Endodermal cell (in vitro differentiated cells): ENCODE measurements around the gene NKPD1. TPM values are rescaled to one million over a fixed set of nuclear protein-coding genes. Genes with fewer than 3 reads are reported as not detected.
"Not testable (repeated sequence)": the region's sequence is repeated elsewhere in the genome, so short reads cannot be mapped to it uniquely, and the experiment has no call there.

Experiments used
- DNase-seq: peaks from one replicate; pipeline ENCODE4 v3.0.0-alpha.2; 2017
- H3K27ac ChIP-seq: 2 replicates; pipeline ENCODE4 v1.5.1; 2013; ENCODE audit warnings: mild to moderate bottlenecking, low read depth, low read length, moderate library complexity
- H3K27me3 ChIP-seq: 2 replicates; pipeline ENCODE4 v1.6.1; 2013; ENCODE audit warnings: mild to moderate bottlenecking, low read length, moderate library complexity; ENCODE audit not compliant: insufficient read depth, control insufficient read depth, poor library complexity, severe bottlenecking
- H3K36me3 ChIP-seq: 2 replicates; pipeline ENCODE4 v1.7.0; 2013; ENCODE audit warnings: mild to moderate bottlenecking, low read length, moderate library complexity; ENCODE audit not compliant: control insufficient read depth, insufficient read depth
- H3K4me1 ChIP-seq: one replicate; pipeline ENCODE4 v1.7.0; 2013; ENCODE audit warnings: low read length; ENCODE audit not compliant: control insufficient read depth, insufficient read depth
- H3K4me3 ChIP-seq: 2 replicates; pipeline ENCODE4 v1.5.1; 2013; ENCODE audit warnings: mild to moderate bottlenecking, low read length, moderate library complexity
- H3K9ac ChIP-seq: 2 replicates; pipeline ENCODE4 v1.6.1; 2013; ENCODE audit warnings: mild to moderate bottlenecking, low read length, moderate library complexity; ENCODE audit not compliant: poor library complexity, severe bottlenecking; ENCODE audit errors: extremely low read depth
- H3K9me3 ChIP-seq: 2 replicates; pipeline ENCODE4 v1.6.1; 2013; ENCODE audit warnings: mild to moderate bottlenecking, low read length, moderate library complexity; ENCODE audit not compliant: control insufficient read depth
- H3K27ac Mint-ChIP-seq: 2 replicates; pipeline ENCODE4 v1.8.0; 2020; ENCODE audit warnings: mixed read lengths
- H3K27me3 Mint-ChIP-seq: 2 replicates; pipeline ENCODE4 v1.8.0; 2021; ENCODE audit warnings: mild to moderate bottlenecking, mixed read lengths; ENCODE audit not compliant: insufficient read depth
- H3K36me3 Mint-ChIP-seq: 2 replicates; pipeline ENCODE4 v1.8.0; 2020; ENCODE audit warnings: low read depth, mixed read lengths
- H3K4me1 Mint-ChIP-seq: 2 replicates; pipeline ENCODE4 v1.8.0; 2020; ENCODE audit warnings: mixed read lengths
- H3K4me3 Mint-ChIP-seq: 2 replicates; pipeline ENCODE4 v1.8.0; 2020; ENCODE audit warnings: mild to moderate bottlenecking, moderate library complexity, mixed read lengths
- H3K9me3 Mint-ChIP-seq: 2 replicates; pipeline ENCODE4 v1.8.0; 2020; ENCODE audit warnings: mild to moderate bottlenecking, mixed read lengths
- WGBS, 2 experiments: methylation state at CpG; one replicate each; pipeline versions ENCODE4 v1.1.5 to v1.1.7; 2013; ENCODE audit warnings: missing lambda C conversion rate in 2 of 2, mixed read lengths in 1 of 2; ENCODE audit not compliant: insufficient coverage in 1 of 2, insufficient read length in 1 of 2; 5-methylcytosine and 5-hydroxymethylcytosine counted together
- total RNA-seq, 2 donors: library from RNA; stranded (reverse); fragmentation: NEBNext Ultra II Directional in 1 of 2; extraction: Animal tissue kit (Norgen Biotek cat#: 25700) in 1 of 2; gene quantifications; 2 replicates in 1 of 2; 3 replicates in 1 of 2; pipeline ENCODE4 v1.2.1, GENCODE V29; 2021
- TF ChIP-seq, protein P1 (sequence below): fragments of 200-600 bp; sonication (generic); conservative IDR thresholded peaks from 2 replicates; pipeline ENCODE4 v1.5.0; 2021; ENCODE audit warnings: antibody characterized with exemption, mild to moderate bottlenecking

The NKPD1 gene
- total RNA-seq, 2 donors from 2014 or later, result 0.15 to 0.22 TPM

GRCh38 chr19:45122832-45123231, 38.0 kb downstream of the NKPD1 start:
- TF ChIP-seq, protein P1, sequence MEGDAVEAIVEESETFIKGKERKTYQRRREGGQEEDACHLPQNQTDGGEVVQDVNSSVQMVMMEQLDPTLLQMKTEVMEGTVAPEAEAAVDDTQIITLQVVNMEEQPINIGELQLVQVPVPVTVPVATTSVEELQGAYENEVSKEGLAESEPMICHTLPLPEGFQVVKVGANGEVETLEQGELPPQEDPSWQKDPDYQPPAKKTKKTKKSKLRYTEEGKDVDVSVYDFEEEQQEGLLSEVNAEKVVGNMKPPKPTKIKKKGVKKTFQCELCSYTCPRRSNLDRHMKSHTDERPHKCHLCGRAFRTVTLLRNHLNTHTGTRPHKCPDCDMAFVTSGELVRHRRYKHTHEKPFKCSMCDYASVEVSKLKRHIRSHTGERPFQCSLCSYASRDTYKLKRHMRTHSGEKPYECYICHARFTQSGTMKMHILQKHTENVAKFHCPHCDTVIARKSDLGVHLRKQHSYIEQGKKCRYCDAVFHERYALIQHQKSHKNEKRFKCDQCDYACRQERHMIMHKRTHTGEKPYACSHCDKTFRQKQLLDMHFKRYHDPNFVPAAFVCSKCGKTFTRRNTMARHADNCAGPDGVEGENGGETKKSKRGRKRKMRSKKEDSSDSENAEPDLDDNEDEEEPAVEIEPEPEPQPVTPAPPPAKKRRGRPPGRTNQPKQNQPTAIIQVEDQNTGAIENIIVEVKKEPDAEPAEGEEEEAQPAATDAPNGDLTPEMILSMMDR, result no peak
- H3K9ac ChIP-seq, result no peak overlapping the region
- Mint-ChIP-seq H3K36me3 (peaks cover 5% of the 10 kb centered on the region), H3K27ac (no peak overlapping the region), H3K4me3 (no peak overlapping the region), H3K27me3 (no peaks in the 10 kb centered on the region), H3K4me1 (peaks cover 5% of the 10 kb centered on the region), H3K9me3 (no peaks in the 10 kb centered on the region)
- H3K4me3 ChIP-seq, result no peak overlapping the region
- H3K36me3 ChIP-seq, result no peaks in the 10 kb centered on the region
- H3K4me1 ChIP-seq, result no peaks in the 10 kb centered on the region
- no peaks in the 10 kb centered on the region for H3K9me3 ChIP-seq
- no peak overlapping the region for H3K27ac ChIP-seq
- no peaks in the 10 kb centered on the region for H3K27me3 ChIP-seq
- WGBS, 2 experiments, result 90 to 97% methylated on average over 4 to 6 of the region's 6 CpGs
- DNase-seq, result no peak

DNA sequence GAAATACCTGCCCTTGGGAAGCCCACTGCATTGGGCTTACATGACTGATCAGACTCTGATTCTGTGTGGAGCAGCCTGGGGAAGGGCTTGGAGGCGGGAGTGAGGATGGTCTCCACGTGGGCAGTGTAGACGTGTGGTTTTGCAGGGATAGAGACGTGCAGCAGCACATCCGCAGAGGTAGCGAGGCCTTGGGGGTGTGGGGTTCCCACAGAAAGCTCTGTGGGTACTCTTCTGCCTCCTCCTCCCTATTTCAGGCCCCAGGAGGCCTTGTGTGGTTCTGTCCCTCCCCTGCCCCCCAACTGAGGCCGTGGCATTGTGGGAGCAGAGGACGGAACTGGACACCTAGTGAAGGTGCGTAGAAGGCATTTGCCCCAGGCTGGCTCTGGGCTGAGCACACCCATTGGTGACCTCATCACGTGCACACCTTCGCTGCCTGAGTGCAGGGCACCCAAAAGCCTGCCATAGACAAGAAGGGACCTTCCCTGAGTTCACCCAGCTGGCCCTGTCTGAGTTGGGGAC, 38.9 kb downstream of the NKPD1 start:
- H3K9ac ChIP-seq, result no peak overlapping the region
- H3K27ac ChIP-seq, result no peak overlapping the region
- no peaks in the 10 kb centered on the region for H3K9me3 ChIP-seq
- Mint-ChIP-seq H3K36me3 (peaks cover 5% of the 10 kb centered on the region), H3K4me1 (peaks cover 12% of the 10 kb centered on the region), H3K9me3 (no peaks in the 10 kb centered on the region), H3K4me3 (no peak overlapping the region), H3K27me3 (no peaks in the 10 kb centered on the region), H3K27ac (no peak overlapping the region)
- no peak overlapping the region for H3K4me3 ChIP-seq
- H3K36me3 ChIP-seq, result no peaks in the 10 kb centered on the region
- no peaks in the 10 kb centered on the region for H3K27me3 ChIP-seq
- TF ChIP-seq, protein P1, result no peak
- no peak for DNase-seq
- 96 to 97% methylated on average over 6 to 11 of the region's 11 CpGs for WGBS, 2 experiments
- peaks cover 5% of the 10 kb centered on the region for H3K4me1 ChIP-seq

GRCh38 chr19:45119582-45119981, 41.2 kb downstream of the NKPD1 start:
- WGBS, 2 experiments, result 94 to 95% methylated on average over 4 to 6 of the region's 6 CpGs
- Mint-ChIP-seq H3K4me1 (peaks cover 13% of the 10 kb centered on the region), H3K27me3 (no peaks in the 10 kb centered on the region), H3K27ac (no peak overlapping the region), H3K36me3 (peaks cover 5% of the 10 kb centered on the region), H3K4me3 (no peak overlapping the region), H3K9me3 (no peaks in the 10 kb centered on the region)
- Histone ChIP-seq H3K4me3 (no peak overlapping the region), H3K9ac (no peak overlapping the region), H3K27me3 (no peaks in the 10 kb centered on the region), H3K27ac (no peak overlapping the region), H3K9me3 (no peaks in the 10 kb centered on the region), H3K4me1 (peaks cover 5% of the 10 kb centered on the region), H3K36me3 (no peaks in the 10 kb centered on the region)
- TF ChIP-seq, protein P1, result no peak
- DNase-seq, result no peak

GRCh38 chr19:45118591-45119355, 42.0 kb downstream of the NKPD1 start:
- not testable (repeated sequence) for H3K36me3 ChIP-seq, H3K4me1 ChIP-seq, H3K4me3 ChIP-seq, H3K9me3 ChIP-seq, H3K9me3 Mint-ChIP-seq, H3K4me3 Mint-ChIP-seq, H3K27me3 ChIP-seq, H3K27ac Mint-ChIP-seq, DNase-seq, H3K27ac ChIP-seq, H3K27me3 Mint-ChIP-seq, H3K36me3 Mint-ChIP-seq, H3K9ac ChIP-seq
- WGBS, 2 experiments, result 87 to 89% methylated on average over 13 to 18 of the region's 18 CpGs
- H3K4me1 Mint-ChIP-seq, result peaks cover 16% of the 10 kb centered on the region
